GM04504 (cell line): Measurements from ENCODE around the gene TOE1.

Source experiments
- DNase-seq: peaks from one replicate; pipeline ENCODE4 v3.0.0-alpha.2; 2012; ENCODE audit warnings: low read depth

TOE1 gene

GRCh38 chr1:45326627-45327623 lies 13.0 kb upstream of the TOE1 start, which contains the start of gene HPDL:
Gene HPDL (plus strand): TSS chr1:45326895. CDS start chr1:45327149, 254 bp downstream.
- no peak for DNase-seq

DNA sequence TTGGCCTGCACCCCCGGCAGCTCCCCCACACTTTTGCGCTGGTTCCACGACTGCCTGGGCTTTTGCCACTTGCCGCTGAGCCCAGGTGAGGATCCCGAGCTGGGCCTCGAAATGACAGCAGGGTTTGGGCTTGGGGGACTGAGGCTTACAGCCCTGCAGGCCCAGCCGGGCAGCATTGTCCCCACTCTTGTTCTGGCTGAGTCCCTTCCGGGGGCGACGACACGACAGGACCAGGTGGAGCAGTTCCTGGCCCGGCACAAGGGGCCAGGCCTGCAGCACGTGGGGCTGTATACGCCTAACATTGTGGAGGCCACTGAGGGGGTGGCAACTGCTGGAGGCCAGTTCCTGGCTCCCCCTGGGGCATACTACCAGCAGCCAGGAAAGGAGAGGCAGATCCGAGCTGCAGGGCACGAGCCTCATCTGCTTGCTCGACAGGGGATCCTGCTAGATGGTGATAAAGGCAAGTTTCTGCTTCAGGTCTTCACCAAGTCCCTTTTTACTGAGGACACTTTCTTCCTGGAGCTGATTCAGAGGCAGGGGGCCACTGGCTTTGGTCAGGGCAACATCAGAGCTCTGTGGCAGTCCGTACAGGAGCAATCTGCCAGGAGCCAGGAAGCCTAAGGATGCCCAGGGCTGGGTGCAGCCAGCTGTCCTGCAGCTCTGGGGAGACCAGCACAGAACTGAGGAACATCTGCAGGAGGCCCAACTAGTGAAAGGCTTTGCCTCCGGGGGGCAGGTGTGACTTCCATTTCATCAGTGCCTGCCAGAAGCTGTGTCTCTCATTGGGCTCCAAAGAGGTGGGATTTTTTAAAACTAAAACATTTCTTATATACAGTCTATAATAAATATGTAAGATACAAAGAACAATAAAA lies 12.1 kb upstream of the TOE1 start:
- DNase-seq = no peak

DNA sequence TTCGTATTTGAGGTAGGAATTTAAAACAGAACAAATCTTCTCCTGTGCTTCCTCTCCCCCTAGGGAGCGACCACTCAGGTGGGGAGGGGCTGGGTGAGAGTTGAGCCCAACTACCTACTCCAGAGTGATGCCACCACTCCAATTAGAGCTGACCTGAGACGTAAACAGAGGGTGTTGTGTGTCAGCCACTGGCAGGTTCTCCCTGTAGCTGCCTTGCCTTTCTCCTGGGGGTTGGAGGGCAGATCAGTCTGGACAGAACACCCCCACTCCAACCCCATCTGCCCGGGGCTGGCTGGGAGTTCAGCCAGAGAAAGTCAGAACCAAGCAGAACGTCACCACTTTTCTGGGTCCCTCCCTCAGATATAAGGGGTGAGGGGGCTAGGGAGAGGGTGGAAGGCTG lies 11.3 kb upstream of the TOE1 start:
- DNase-seq = no peak

DNA sequence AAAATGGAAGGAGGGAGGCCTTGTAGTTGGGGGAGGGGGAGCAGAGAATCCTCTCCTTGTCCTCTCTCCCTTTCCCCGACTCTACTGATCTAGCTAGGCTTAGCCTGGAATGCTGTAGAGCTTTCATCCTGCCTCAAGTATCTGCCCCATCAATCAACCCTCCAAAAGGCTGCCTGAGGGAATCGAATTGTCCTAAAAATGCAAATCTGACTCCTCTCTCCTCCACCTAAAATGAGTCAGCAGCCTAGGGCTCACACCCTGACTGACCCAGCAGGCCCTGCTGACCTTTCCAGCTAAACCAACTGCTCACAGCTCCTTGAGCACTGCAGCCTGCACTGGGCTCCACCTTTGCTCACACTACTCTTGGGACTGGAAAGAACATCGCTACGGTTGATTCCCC lies 10.5 kb upstream of the TOE1 start:
- DNase-seq = no peak

- no peak for DNase-seq
Measured at GRCh38 chr1:45331436-45332345, 8.3 kb upstream of the TOE1 start.

DNA sequence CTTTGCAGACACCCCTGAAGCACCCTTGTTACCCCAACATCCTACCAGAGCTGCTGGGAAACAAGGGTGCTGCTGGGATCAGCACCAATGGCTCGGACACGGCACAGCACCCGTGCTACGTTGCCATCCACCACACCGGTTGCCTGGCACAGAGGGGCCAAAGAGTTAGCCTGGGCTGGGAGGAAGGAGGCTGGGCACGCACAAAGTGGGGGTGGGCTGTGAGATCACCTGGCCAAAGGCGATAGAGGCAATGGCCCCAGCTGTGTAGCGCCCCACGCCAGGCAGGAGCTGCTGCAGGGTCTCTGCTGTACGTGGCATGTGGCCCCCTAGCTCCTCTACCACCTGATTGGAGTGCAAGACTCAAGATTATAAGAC lies 7.6 kb upstream of the TOE1 start:
- no peak for DNase-seq

- no peak for DNase-seq
Measured at GRCh38 chr1:45334308-45335245, 5.4 kb upstream of the TOE1 start.

DNA sequence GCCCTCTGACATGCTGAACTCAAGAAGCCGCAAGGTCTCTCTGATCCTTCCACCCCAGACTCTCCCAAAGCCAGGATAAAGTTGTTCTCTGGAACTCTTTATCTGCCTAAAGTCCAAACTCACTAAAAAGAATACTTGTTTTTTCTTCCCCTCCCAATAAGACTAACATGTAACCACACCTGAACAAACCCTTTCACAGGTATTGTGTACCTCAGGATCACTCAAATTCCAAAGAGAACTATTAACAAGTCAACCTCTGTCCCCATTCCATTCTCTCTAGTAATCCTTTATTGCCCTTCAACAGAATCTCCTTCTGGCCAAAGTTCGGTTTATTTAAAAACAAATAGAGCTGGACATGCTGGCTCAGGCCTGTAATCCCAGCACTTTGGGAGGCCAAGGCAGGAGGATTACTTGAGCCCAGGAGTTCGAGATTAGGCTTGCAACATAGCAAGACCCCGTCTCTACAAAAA lies 4.1 kb upstream of the TOE1 start:
- no peak for DNase-seq

DNA sequence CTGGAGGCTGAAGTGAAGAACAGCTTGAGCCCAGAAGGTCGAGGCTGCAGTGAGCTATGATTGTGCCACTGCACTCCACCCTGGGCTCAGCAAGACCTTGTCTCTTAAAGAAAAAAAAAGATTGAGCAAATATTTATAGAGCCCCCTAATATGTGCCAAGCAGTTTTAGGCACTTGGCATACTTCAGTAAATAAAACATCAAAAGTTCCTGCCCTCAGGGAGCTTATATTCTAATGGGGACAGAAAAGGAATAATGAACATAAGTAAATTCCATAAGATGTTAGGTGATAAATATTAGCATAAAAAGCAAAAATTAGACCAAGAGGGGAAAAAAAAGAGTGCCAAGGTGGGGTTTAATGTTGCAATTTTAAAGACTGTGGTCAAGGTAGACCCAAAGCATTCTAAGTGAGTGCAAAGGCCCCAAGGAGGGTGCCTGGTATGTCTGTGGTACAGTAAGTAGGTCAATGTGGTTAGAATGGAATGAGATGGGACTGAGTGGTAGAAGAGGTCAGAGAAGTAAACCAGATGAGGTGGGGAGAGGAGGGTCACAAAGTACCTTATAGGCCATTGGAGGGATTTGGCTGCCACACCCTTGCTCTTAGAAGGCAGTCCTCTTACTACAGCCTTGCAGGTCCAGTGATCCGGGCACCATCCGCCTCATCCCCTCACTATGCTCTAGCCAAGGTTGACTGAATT lies 2.2 kb upstream of the TOE1 start:
- DNase-seq = no peak

GRCh38 chr1:45340816-45341466 lies 971 bp downstream of the TOE1 start:
- DNase-seq = no peak

- no peak for DNase-seq
Measured at GRCh38 chr1:45344499-45344898, 4.5 kb downstream of the TOE1 start.

GRCh38 chr1:45345014-45345413 lies 5.0 kb downstream of the TOE1 start:
- no peak for DNase-seq

GRCh38 chr1:45346473-45346872 lies 6.5 kb downstream of the TOE1 start:
- no peak for DNase-seq

DNA sequence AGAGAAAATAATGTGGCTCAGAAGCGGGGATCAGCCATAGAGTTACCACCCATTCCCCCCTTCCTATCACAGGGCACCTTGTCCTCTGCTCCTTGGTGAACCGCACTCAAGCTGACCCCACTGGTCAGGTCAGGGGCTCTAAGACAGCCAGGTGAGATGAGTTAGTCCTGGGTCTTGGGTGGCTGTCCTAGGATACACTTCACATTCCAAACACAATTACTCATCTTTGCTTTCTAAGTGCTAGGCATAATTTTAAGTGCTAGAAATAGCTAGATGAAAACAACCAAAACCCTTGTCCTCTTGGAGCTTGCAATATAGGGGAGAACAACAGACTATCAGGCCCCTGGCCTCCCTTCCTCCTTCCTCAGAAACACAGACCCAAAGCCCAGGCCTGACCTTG lies 8.1 kb downstream of the TOE1 start:
- no peak for DNase-seq

DNA sequence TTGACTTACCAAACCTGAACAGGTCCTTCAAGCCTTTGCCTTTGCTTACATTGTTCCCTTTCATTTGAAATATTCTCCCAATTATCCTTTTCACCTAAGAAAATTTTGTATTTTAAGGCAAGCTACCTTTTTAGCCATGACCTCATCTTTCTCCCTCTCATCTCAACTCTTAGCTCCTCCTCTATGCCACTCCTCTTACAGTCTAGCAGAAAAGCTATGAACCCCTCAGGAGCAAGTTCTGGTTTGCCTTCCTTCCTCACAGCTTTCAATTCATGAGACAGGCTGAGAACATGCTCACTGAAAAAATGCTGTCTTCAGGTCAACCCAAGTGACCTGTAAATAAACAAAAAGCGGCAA lies 8.6 kb downstream of the TOE1 start:
- DNase-seq = no peak

DNA sequence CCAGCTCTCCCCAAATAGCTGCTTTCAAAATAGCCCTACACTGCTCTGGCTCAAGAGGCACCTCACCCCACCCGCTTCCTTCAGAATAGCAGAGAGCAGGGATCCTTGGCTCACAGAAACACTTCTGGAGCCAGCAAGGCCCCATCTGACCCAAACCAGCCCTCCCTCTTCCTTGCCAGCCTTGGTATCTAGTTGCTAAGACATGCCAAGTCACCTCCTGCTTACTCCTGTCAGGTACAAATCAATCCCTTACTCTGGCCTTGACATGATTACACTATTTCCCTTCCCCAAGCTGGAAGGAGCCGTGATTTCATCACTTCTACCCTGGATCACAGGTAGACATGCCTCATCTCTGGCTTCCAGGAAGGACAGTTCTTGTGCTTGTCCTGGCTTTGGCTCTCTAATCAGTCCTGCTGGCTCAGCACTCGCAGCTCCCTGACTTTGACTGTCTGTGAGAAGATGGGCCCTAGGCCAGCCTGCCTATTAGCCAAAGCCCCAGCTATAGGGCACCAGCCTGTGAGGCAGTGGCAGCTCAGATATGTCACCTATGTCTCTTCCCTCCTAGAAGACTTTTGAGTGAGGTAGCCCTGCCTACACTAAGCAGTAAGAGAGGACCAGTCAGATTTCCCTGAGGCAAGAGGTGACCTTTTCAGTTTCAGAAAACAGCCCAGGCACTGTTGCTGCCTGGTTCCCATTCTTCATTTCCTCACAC lies 9.2 kb downstream of the TOE1 start:
- no peak for DNase-seq

GRCh38 chr1:45351508-45351907 lies 11.5 kb downstream of the TOE1 start:
- no peak for DNase-seq

DNA sequence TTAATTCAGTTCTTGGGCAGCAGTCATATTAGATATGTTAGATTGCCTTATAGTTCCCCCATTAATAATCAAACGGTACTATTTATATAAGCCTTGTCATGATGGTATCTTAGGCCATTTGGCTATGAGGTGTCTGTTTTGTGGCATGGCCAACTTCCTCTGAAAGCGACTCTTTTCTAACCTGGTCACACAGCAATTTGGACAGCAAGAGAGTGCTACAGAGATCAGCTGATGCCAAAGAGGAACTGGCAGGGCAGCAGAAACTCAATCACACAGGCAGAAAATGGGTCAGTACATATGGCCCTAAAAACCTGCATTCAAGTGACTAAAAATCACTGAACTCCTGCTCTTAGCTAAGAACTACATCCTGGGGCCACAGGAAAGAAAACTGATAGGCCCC lies 13.7 kb downstream of the TOE1 start:
- no peak for DNase-seq

DNA sequence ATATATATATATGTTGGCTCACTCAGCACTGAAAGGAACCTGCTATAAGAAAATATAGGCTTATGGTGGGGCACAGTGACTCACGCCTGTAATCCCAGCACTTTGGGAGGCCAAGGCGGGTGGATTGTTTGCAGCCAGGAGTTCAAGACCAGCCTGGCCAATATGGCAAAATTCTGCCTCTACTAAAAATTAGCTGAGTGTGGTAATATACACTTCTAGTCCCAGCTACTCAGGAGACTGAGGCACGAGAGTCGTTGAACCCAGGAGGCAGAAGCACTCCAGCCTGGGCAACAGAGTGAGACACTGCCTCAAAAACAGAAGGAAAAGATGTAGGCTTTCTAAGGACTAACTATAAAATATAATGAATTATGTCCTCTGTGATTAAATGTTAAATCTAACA lies 14.9 kb downstream of the TOE1 start:
- DNase-seq = no peak
